Renal cortical epithelial cell (primary cell): ENCODE data around the gene SHISA7. TPM values are rescaled to one million over a fixed set of nuclear protein-coding genes. Genes with fewer than 3 reads are reported as not detected.
"Not testable (repeated sequence)": the region's sequence is repeated elsewhere in the genome, so short reads cannot be mapped to it uniquely, and the experiment has no call there.

Experiments used
- DNase-seq: peaks from one replicate; pipeline ENCODE4 v3.0.0-alpha.2; 2011; ENCODE audit warnings: low read depth
- total RNA-seq: library from RNA; depleted of rRNA; stranded (reverse); fragments of >200 nt; gene quantifications from 2 replicates; pipeline ENCODE4 v1.2.3, GENCODE V29; 2014

SHISA7 gene
- total RNA-seq, 1 donor from 2014 or later, result not detected

- no peak for DNase-seq
These were observed 23.4 kb downstream of the SHISA7 start for GRCh38 chr19:55419624-55420236.

DNA sequence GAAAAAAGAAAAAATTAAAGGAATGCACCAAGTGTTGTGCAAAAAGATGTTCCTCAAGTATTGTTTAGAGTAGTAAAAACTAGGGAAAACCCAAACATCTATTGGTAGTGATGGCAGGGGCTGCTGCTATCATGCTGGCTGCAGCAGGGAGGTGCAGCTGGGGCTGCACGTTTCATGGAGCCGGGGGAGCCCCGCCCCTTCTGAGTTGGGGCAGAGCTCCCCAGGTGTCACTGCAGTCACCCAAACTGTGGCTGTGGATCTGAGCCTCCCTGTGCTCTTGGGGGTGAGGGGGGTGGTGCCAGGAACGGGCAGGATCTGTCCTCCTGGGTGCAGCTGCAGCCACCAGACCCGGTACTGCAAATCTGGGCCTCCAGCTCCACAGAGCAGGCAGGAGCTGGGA, 24.0 kb downstream of the SHISA7 start:
- DNase-seq, result no peak

DNA sequence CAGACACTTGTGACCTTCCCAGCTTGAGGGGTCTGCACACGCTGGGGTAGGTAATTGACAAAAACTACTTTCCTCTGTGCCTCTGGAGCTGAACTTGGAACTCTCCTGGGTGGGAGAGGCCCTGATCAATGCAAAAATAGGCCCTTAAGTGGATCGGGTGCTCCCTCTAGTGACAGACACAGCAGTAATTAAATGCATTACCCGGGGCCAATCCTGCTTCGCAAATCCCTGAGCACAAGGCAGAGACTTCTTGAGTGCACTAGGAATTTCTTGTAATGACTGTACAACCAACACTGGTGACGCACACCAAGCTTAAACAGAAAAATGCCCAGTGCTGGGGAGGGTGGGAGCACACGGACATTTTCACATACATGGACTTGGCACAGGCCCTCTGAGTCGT, 24.9 kb downstream of the SHISA7 start:
- peak; percentile 74 for DNase-seq

DNA sequence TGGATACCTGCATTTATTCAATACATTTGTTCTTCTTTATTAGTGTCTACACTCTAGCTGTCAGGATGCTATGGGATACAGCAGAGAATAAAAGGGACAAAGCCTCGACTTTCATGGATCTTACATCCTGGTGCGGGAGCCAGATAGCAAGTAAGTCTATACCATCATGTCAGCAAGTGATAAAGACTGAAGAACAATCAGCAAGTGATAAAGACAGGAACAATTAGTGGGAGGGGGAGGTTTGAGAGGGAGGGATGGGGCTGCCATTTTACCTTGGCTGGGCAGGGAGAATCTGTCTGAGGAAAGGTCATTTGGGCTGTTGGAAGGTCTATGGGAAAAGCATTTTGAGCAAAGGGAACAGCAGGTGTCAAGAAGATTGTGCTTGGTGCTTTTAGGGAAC, 32.9 kb downstream of the SHISA7 start:
- no peak for DNase-seq

DNA sequence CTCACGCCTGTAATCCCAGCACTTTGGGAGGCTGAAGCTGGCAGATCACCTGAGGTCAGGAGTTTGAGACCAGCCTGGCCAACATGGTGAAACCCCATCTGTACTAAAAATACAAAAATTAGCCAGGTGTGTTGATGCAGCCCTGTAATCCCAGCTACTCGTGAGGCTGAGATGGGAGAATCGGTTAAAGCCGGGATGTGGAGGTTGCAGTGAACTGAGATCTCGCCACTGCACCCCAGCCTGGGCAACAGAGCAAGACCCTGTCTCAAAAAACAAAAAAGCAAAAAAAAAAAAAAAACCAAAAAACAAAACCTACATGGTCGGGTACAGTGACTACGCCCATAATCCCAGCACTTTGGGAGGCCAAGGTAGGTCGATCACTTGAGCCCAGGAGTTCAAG, 33.9 kb downstream of the SHISA7 start:
- not testable (repeated sequence) for DNase-seq

DNA sequence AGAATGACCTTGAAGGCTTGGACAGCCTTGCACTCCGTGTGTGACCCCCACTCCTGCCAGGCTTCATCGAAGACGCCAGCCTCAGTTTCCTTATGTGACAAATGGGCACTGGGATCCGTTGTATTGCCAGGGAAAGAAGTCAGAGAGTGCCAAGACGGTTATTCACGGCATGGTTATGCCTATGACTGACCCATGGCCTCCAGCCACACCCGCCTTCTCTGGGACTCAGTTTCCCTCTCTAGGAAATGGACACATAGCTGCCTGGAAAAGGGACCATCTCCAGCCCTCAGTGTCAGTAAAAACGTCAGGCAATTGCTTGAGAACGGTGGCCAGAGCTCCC, 34.6 kb downstream of the SHISA7 start:
- DNase-seq, result no peak

GRCh38 chr19:55407800-55408532, 35.1 kb downstream of the SHISA7 start:
- DNase-seq, result peak; percentile 97

- not testable (repeated sequence) for DNase-seq
These were observed 35.6 kb downstream of the SHISA7 start, which contains the start of gene UBE2S for GRCh38 chr19:55407550-55407799. TSS of gene UBE2S (minus strand) at chr19:55407788. CDS start at chr19:55407589, 199 bp downstream.

GRCh38 chr19:55406826-55407549, 36.1 kb downstream of the SHISA7 start:
- no peak for DNase-seq

DNA sequence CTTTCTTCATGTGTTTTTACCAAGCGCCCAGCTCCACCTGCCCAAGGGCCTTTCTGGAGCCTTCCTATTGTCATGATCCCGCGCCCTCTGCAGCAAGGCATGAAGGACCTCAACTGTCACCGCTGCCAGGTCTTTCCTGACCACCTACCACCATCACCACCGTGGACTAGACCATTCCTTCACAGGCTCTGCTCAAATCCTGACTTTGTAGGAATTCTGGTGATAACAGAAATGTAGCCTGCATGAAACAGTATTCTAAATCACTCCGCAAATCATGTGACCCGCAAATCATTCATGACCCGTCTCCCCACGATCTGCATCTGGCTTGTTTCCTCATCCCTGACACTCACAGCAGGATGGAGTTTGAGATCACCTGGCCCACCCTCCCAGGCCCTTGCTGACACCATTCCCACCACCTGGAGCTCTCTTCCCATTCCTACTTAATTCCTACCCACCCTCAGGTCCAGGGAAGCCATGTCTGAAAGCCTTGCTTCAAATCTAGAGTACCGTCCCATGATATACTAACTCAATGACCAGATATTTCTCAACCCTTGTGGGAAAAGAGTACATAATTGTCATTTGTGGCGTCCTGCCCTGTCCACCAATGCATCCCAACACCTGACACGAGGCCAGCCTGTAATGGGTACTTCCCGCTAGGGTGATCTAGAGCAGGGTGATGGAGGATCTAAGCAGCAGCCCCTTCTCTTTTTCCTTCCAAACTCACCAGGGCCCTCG, 36.8 kb downstream of the SHISA7 start:
- DNase-seq, result no peak

DNA sequence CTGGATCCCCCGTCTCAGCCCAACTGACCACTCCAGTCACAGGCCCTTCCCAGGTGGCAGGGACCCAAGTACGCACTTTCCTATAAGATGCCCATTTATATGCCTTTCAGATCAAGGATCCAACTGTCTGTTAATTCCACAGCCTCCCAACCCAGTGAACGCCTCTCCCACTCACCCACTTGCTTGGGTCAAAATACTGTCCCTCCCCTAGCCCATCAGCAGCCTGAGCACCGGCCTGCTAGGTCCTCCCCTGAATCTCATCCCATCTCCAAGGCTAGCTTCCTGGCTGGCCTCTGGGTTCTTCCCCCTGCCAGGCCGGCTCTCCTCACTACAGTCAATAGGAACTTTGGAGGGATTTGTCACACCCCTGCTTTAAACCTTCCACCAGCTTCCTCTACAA, 37.5 kb downstream of the SHISA7 start:
- DNase-seq, result no peak

GRCh38 chr19:55402509-55402908, 40.6 kb downstream of the SHISA7 start:
- no peak for DNase-seq

GRCh38 chr19:55401390-55401789, 41.7 kb downstream of the SHISA7 start:
- not testable (repeated sequence) for DNase-seq

GRCh38 chr19:55400281-55401087, 42.6 kb downstream of the SHISA7 start:
- no peak for DNase-seq

DNA sequence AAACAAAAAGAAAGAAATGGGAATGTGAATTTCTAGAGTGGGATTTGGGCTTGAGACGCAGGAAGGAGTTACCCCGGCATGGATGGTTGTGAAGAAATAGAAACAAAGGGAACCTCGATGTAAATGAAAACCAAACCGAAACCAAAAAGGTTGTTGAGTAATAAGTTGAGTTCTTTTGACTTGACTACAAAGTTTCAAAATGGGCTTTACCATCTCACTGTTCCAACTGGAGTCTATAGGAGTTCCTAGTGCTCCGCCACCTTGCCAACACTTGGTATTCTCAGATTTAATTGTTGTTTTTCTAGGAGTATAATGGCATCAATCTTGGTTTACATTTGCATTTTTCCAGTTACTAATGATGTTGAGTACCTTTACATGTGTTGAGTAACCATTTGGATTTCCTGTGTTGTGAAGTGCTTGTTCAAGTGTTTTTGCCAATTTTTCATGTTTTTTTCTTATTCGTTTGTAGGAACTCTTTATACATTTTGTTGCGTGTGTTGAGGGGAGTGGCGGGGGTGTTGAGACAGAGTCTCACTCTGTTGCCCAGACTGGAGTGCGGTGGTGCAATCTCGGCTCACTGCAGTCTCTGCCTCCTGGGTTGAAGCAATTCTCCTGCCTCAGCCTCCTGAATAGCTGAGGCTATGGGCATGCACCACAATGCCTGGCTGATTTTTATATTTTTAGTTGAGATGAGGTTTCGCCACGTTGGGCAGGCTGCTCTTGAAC, 44.7 kb downstream of the SHISA7 start:
- DNase-seq, result no peak

GRCh38 chr19:55392820-55393761, 50.0 kb downstream of the SHISA7 start:
- no peak for DNase-seq

DNA sequence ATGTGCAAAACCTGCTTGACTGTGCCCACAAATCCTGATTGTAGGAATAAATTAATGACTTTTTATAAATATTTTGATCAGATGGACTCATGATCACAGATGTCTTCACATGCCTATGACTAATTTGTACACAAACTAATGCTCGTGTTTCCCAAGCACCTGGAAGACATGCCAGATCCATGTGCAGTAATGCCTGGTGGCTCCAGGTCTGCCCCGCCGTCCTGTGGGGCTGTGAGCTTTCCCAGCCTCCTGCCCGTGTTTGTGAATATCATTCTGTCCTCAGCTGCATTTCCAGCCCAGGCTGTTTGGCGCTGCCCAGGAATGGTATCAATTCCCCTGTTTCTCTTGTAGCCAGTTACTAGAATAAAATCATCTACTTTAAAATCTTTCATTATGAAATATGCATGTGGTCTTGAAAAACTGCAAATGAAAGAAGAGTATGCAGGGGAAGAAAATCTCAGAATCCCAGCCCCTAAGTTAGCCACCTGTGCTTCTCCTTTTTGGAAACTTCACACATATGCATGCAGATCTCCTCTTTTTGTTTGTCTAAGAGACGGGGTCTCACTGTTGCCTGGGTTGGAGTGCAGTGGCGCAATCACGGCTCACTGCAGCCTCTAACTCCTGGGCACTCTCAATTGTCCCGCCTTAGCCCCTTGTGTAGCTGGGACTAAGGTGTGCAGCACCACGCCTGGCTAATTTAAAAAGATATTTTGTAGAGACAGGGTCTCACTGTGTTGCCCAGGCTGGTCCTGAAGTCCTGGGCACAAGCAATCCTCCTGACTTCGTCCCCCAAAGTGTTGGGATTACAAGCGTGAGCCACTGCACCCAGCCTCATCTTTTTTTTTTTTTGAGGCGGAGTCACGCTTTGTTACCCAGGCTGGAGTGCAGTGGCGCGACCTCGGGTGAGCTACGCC, 51.1 kb downstream of the SHISA7 start:
- no peak for DNase-seq

- DNase-seq, result no peak
These were observed 51.9 kb downstream of the SHISA7 start for GRCh38 chr19:55391191-55391670.

GRCh38 chr19:55390461-55390880, 52.6 kb downstream of the SHISA7 start:
- DNase-seq, result no peak
